DMS 273 treated with DMSO at 0.1 percent for 48 hours (cell line): ENCODE measurements around the gene SCN1B.
A peak's percentile ranks its signal among the peaks of the same experiment; 100 is the strongest.

Source experiments
- DNase-seq: peaks from one replicate; lab custom pipeline; 2025; lab: John Stamatoyannopoulos, UW

SCN1B gene

GRCh38 chr19:35074426-35075201 is 44.3 kb downstream of the SCN1B start:
- DNase-seq = no peak

- no peak for DNase-seq
Observed at GRCh38 chr19:35075202-35076025, 45.1 kb downstream of the SCN1B start.

GRCh38 chr19:35076026-35076370 is 45.7 kb downstream of the SCN1B start:
- no peak for DNase-seq

- DNase-seq = no peak
Observed at GRCh38 chr19:35076657-35077056, 46.4 kb downstream of the SCN1B start.

GRCh38 chr19:35077411-35078223 is 47.3 kb downstream of the SCN1B start:
- DNase-seq = no peak

- no peak for DNase-seq
Observed at GRCh38 chr19:35079826-35080225, 49.6 kb downstream of the SCN1B start.

GRCh38 chr19:35080613-35081170 is 50.4 kb downstream of the SCN1B start:
- DNase-seq = no peak

GRCh38 chr19:35081201-35081600 is 50.9 kb downstream of the SCN1B start:
- no peak for DNase-seq

- DNase-seq = no peak
Observed at GRCh38 chr19:35083691-35084508, 53.6 kb downstream of the SCN1B start.

GRCh38 chr19:35084509-35084762 is 54.2 kb downstream of the SCN1B start:
- DNase-seq = no peak

GRCh38 chr19:35085947-35086346 is 55.7 kb downstream of the SCN1B start:
- no peak for DNase-seq

GRCh38 chr19:35086455-35086854 is 56.2 kb downstream of the SCN1B start:
- no peak for DNase-seq

GRCh38 chr19:35087393-35087792 is 57.1 kb downstream of the SCN1B start:
- no peak for DNase-seq

- peak; percentile 77 for DNase-seq
Observed at GRCh38 chr19:35088131-35088913, 58.1 kb downstream of the SCN1B start.

GRCh38 chr19:35089554-35089953 is 59.3 kb downstream of the SCN1B start:
- no peak for DNase-seq
